Measurements from ENCODE around the gene GRIN2D. TPM values are rescaled to one million over a fixed set of nuclear protein-coding genes. Genes with fewer than 3 reads are reported as not detected.

GRIN2D gene
- total RNA-seq, 5 donors from 2014 or later (not counting 1 experiment from before 2014, with no cell fraction given): 0.13 to 0.23 (median 0.16) TPM; not detected in 1

DNA sequence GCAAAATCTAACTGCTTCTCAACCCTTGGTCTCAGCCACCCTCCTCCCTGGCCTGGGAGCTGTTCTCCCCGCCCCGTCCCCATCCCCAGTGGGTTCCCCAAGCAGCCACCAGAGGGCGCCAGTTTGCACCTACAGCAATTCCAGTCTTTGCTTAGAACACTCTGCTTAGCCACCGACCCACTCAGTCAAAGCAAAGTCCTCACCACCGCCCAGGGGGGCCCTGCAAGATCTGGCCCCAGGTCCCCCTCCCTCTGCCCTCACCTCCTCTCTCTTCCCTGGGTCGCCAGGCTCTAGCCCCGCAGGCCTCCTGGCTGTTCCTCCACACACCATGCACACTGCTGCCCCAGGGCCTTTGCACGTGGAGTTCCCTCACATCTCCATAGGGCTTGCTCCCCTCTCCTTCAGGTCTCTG, 42.1 kb upstream of the GRIN2D start:
- H3K4me1 Mint-ChIP-seq: peaks cover 0 to 7% (median 2%) of the 10 kb centered on the region in 3 donors
- H3K9me3 ChIP-seq: no peaks in the 10 kb centered on the region
- no peaks in the 10 kb centered on the region for H3K27me3 ChIP-seq (replicated peaks in 1 of 2; ENCODE audit: control insufficient read depth in 2 of 2, extremely low read depth in 1 of 2, insufficient read depth in 2 of 2, low read length in 1 of 2)
- ATAC-seq (replicated peaks in 1 of 4) (peak; percentile 71 to 82 (median 79)), DNase-seq (peak; percentile 42 to 84 (median 71))
- no peak overlapping the region for H3K4me3 Mint-ChIP-seq
- CTCF ChIA-PET: interaction anchor here (0.6 to 1.0 kb wide), 3 partner anchors 110 to 396 kb away, joined by 3 to 10 read pairs (median 5); no protein-coding TSS in a partner anchor
- POLR2A ChIA-PET: interaction anchor here in 1 of 2 donors (0.7 kb wide), 1 partner anchor 77 kb away, joined by 5 read pairs; no protein-coding TSS in a partner anchor
- no peak overlapping the region for H3K27ac Mint-ChIP-seq
- H3K9me3 Mint-ChIP-seq: no peaks in the 10 kb centered on the region
- peaks cover 7% of the 10 kb centered on the region for H3K36me3 Mint-ChIP-seq
- no peak overlapping the region for H3K27ac ChIP-seq (ENCODE audit: low read length)
- H3K27me3 Mint-ChIP-seq: no peaks in the 10 kb centered on the region
- no peak overlapping the region for H3K4me3 ChIP-seq (ENCODE audit: control insufficient read depth in 1 of 2, extremely low read depth in 1 of 2, low read length in 1 of 2)
- 55% methylated on average over 8 of the region's 8 CpGs for WGBS (ENCODE audit: insufficient coverage)
- H3K4me1 ChIP-seq (ENCODE audit: control insufficient read depth in 1 of 2, extremely low read depth in 1 of 2, insufficient read depth in 2 of 2, low read length in 2 of 2): peaks cover 0 to 6% of the 10 kb centered on the region in 2 experiments
- H3K36me3 ChIP-seq (ENCODE audit: control insufficient read depth in 2 of 2, extremely low read depth in 1 of 2, insufficient read depth in 1 of 2, low read length in 1 of 2): peaks cover 0 to 3% of the 10 kb centered on the region in 2 donors

DNA sequence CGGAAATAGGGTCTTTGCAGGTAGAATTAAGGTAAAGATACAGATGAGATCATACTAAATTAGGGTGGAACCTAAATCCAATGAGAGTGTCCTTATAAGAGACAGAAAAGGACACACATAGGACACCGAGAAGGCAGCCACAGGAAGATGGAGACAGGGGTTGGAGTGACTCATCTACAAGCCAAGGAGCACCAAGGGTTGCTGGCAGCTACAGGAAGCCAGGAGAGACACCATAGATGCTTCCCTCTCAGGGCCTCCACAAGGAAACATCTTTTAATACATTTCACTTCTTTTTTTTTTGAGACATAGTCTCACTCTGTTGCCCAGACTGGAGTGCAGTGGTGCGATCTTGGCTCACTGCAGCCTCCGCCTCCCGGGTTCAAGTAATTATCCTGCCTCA, 39.8 kb upstream of the GRIN2D start:
- no peak overlapping the region for H3K4me3 Mint-ChIP-seq
- ATAC-seq (replicated peaks in 1 of 4): no peak
- Histone ChIP-seq H3K27ac (ENCODE audit: low read length) (no peak overlapping the region), H3K4me3 (ENCODE audit: control insufficient read depth in 1 of 2, extremely low read depth in 1 of 2, low read length in 1 of 2) (no peak overlapping the region), H3K9me3 (no peaks in the 10 kb centered on the region), H3K27me3 (replicated peaks in 1 of 2; ENCODE audit: control insufficient read depth in 2 of 2, extremely low read depth in 1 of 2, insufficient read depth in 2 of 2, low read length in 1 of 2) (no peaks in the 10 kb centered on the region), H3K36me3 (ENCODE audit: control insufficient read depth in 2 of 2, extremely low read depth in 1 of 2, insufficient read depth in 1 of 2, low read length in 1 of 2) (peaks cover 0 to 3% of the 10 kb centered on the region in 2 donors), H3K4me1 (ENCODE audit: control insufficient read depth in 1 of 2, extremely low read depth in 1 of 2, insufficient read depth in 2 of 2, low read length in 2 of 2) (peaks cover 0 to 6% of the 10 kb centered on the region in 2 experiments)
- WGBS (ENCODE audit: insufficient coverage): 100% methylated on average over 3 of the region's 5 CpGs
- CTCF ChIA-PET: interaction anchor here in 1 of 2 donors (0.6 kb wide), 1 partner anchor 135 kb away, joined by 3 read pairs; no protein-coding TSS in a partner anchor
- POLR2A ChIA-PET: no interaction called here
- H3K27ac Mint-ChIP-seq: no peak overlapping the region
- no peaks in the 10 kb centered on the region for H3K27me3 Mint-ChIP-seq
- H3K4me1 Mint-ChIP-seq: peaks cover 0 to 7% (median 2%) of the 10 kb centered on the region in 3 donors
- H3K9me3 Mint-ChIP-seq: no peaks in the 10 kb centered on the region
- H3K36me3 Mint-ChIP-seq: peaks cover 7% of the 10 kb centered on the region
- DNase-seq: no peak

DNA sequence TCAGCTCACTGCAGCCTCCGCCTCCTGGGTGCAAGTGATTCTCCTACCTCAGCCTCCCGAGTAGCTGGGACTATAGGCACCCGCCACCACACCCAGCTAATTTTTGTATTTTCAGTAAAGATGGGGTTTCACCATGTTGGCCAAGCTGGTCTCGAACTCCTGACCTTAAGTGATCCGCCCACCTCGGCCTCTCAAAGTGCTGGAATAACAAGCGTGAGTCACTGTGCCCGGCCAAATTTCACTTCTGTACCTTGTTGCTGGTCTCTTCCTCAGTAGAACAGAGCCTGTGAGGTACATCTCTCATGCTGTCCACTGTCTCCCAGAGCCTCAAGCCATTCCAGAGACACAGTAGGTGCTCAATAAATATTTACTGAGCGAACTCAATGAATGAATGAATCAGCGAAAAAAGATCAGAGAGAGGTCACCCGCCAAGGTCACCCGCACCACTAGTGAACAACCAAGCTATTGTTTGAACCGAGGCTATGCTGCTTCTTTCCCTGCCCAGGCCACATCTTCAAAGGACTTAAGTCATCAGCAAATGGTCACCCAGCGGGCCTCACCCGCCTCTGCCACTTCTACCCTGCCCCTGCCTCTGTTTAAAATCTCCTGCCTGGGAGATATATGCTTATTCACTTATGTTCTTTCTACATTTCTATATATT, 39.0 kb upstream of the GRIN2D start:
- H3K36me3 Mint-ChIP-seq: peaks cover 8% of the 10 kb centered on the region

DNA sequence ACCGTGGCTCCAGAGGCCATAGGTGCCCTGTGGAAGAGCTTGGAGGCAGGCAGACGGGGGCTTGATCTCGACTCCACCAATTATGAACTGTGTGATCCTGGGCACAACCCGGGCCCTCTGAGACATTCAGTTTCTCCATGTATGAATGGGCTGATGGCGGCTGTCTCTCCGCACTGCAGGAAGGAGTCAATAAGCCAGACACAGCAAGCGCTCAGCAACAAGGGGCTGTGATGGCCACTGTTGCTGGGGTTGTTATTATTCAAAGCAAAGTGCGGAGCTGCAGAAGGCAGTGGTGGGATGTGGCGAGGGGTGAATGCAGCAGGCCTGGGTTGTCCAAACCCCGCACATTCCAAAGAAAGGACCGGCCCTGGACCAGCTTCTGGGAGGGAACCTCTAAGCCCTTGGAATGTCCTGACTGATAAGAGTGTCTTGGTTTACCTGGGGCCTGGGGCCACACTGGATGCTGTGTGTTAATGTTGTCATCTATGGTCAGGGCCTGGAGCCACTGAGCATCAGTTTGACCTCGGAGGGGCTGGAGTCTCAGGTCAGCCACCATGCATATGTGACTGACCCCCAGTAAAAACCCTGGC, 38.0 kb upstream of the GRIN2D start:
- no peaks in the 10 kb centered on the region for H3K9me3 Mint-ChIP-seq
- POLR2A ChIA-PET: interaction anchor here in 1 of 2 donors (0.6 kb wide), 1 partner anchor 226 kb away, joined by 9 read pairs; no protein-coding TSS in a partner anchor
- peaks cover 8% of the 10 kb centered on the region for H3K36me3 Mint-ChIP-seq
- H3K27ac ChIP-seq (ENCODE audit: low read length): no peak overlapping the region
- DNase-seq (no peak), ATAC-seq (replicated peaks in 1 of 4) (no peak)
- WGBS (ENCODE audit: insufficient coverage): 96% methylated on average over 8 of the region's 12 CpGs
- H3K4me1 Mint-ChIP-seq: peaks cover 0 to 7% (median 2%) of the 10 kb centered on the region in 3 donors
- H3K9me3 ChIP-seq: no peaks in the 10 kb centered on the region
- peaks cover 3 to 4% of the 10 kb centered on the region in 2 donors for H3K36me3 ChIP-seq (ENCODE audit: control insufficient read depth in 2 of 2, extremely low read depth in 1 of 2, insufficient read depth in 1 of 2, low read length in 1 of 2)
- H3K27ac Mint-ChIP-seq: no peak overlapping the region
- no peak overlapping the region for H3K4me3 ChIP-seq (ENCODE audit: control insufficient read depth in 1 of 2, extremely low read depth in 1 of 2, low read length in 1 of 2)
- CTCF ChIA-PET: no interaction called here
- H3K4me3 Mint-ChIP-seq: no peak overlapping the region
- no peaks in the 10 kb centered on the region for H3K27me3 Mint-ChIP-seq
- H3K27me3 ChIP-seq (replicated peaks in 1 of 2; ENCODE audit: control insufficient read depth in 2 of 2, extremely low read depth in 1 of 2, insufficient read depth in 2 of 2, low read length in 1 of 2): no peaks in the 10 kb centered on the region
- H3K4me1 ChIP-seq (ENCODE audit: control insufficient read depth in 1 of 2, extremely low read depth in 1 of 2, insufficient read depth in 2 of 2, low read length in 2 of 2): peaks cover 0 to 6% of the 10 kb centered on the region in 2 experiments

More for the DNA sequence above, 39.0 kb upstream of the GRIN2D start:
- H3K9me3 Mint-ChIP-seq: no peaks in the 10 kb centered on the region
- POLR2A ChIA-PET: no interaction called here
- DNase-seq (no peak), ATAC-seq (replicated peaks in 1 of 4) (no peak)
- H3K36me3 ChIP-seq (ENCODE audit: control insufficient read depth in 2 of 2, extremely low read depth in 1 of 2, insufficient read depth in 1 of 2, low read length in 1 of 2): peaks cover 0 to 3% of the 10 kb centered on the region in 2 donors
- no peak overlapping the region for H3K4me3 Mint-ChIP-seq
- no peaks in the 10 kb centered on the region for H3K27me3 Mint-ChIP-seq
- peaks cover 0 to 6% of the 10 kb centered on the region in 2 experiments for H3K4me1 ChIP-seq (ENCODE audit: control insufficient read depth in 1 of 2, extremely low read depth in 1 of 2, insufficient read depth in 2 of 2, low read length in 2 of 2)
- H3K4me1 Mint-ChIP-seq: peaks cover 0 to 7% (median 2%) of the 10 kb centered on the region in 3 donors
- WGBS (ENCODE audit: insufficient coverage): 88% methylated on average over 10 of the region's 15 CpGs
- no peak overlapping the region for H3K27ac ChIP-seq (ENCODE audit: low read length)
- no peak overlapping the region for H3K27ac Mint-ChIP-seq
- H3K9me3 ChIP-seq: no peaks in the 10 kb centered on the region
- CTCF ChIA-PET: interaction anchor here in 1 of 2 donors (0.6 kb wide), 2 partner anchors 86 to 136 kb away, joined by 3 to 7 read pairs; no protein-coding TSS in a partner anchor
- no peaks in the 10 kb centered on the region for H3K27me3 ChIP-seq (replicated peaks in 1 of 2; ENCODE audit: control insufficient read depth in 2 of 2, extremely low read depth in 1 of 2, insufficient read depth in 2 of 2, low read length in 1 of 2)
- H3K4me3 ChIP-seq (ENCODE audit: control insufficient read depth in 1 of 2, extremely low read depth in 1 of 2, low read length in 1 of 2): no peak overlapping the region

DNA sequence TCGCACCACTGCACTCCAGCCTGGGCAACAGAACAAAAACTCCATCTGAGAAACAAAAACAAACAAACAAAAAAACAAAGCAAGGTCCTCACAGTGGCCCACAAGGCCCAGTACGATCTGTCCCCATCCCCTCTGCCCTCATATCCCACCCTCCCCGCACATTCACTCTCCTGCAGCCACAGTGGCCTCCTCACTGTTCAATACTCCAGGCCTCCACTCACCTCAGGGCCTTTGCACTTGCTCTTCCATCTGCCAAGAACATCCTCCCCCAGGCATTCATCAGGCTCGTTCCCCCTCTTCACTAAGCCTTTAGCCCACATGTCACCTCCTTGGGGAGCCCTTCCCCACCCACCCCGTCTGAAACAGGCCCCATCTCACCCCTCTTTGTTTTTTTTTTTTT, 34.3 kb upstream of the GRIN2D start:
- Mint-ChIP-seq H3K4me1 (peaks cover 12 to 15% (median 14%) of the 10 kb centered on the region in 3 donors), H3K4me3 (no peak overlapping the region), H3K27ac (no peak overlapping the region), H3K9me3 (no peaks in the 10 kb centered on the region), H3K27me3 (no peaks in the 10 kb centered on the region), H3K36me3 (peaks cover 5% of the 10 kb centered on the region)
- ATAC-seq (replicated peaks in 1 of 4) (no peak), DNase-seq (no peak)
- Histone ChIP-seq H3K9me3 (no peaks in the 10 kb centered on the region), H3K36me3 (ENCODE audit: control insufficient read depth in 2 of 2, extremely low read depth in 1 of 2, insufficient read depth in 1 of 2, low read length in 1 of 2) (peaks cover 3 to 4% of the 10 kb centered on the region in 2 donors), H3K27me3 (replicated peaks in 1 of 2; ENCODE audit: control insufficient read depth in 2 of 2, extremely low read depth in 1 of 2, insufficient read depth in 2 of 2, low read length in 1 of 2) (no peaks in the 10 kb centered on the region), H3K4me1 (ENCODE audit: control insufficient read depth in 1 of 2, extremely low read depth in 1 of 2, insufficient read depth in 2 of 2, low read length in 2 of 2) (peaks cover 0 to 11% of the 10 kb centered on the region in 2 experiments), H3K4me3 (ENCODE audit: control insufficient read depth in 1 of 2, extremely low read depth in 1 of 2, low read length in 1 of 2) (no peak overlapping the region), H3K27ac (ENCODE audit: low read length) (no peak overlapping the region)
- 90% methylated on average over 3 of the region's 5 CpGs for WGBS (ENCODE audit: insufficient coverage)
- ChIA-PET POLR2A (no interaction called here), CTCF (interaction anchor here in 1 of 2 donors (0.6 kb wide), 1 partner anchor 29 kb away, joined by 3 read pairs; no protein-coding TSS in a partner anchor)

DNA sequence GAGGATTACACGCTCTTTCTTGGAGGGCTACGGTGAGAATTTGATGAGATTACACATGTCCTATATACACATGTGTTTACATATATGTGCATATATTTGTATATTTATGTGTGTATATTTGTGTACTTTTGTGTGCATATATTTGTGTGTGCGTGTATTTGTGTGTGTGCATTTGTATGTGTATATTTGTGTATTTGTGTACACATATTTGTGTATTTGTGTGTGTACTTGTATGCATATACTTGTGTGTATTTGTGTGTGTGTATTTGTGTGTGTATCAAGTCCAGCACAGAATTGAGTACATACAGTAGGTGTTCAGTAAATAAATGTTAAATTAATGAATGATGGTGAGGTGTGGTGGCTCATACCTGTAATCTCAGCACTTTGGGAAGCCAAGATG, 31.6 kb upstream of the GRIN2D start:
- Histone ChIP-seq H3K4me3 (ENCODE audit: control insufficient read depth in 1 of 2, extremely low read depth in 1 of 2, low read length in 1 of 2) (no peak overlapping the region), H3K4me1 (ENCODE audit: control insufficient read depth in 1 of 2, extremely low read depth in 1 of 2, insufficient read depth in 2 of 2, low read length in 2 of 2) (peaks cover 3 to 20% of the 10 kb centered on the region in 2 experiments), H3K27ac (ENCODE audit: low read length) (no peak overlapping the region), H3K36me3 (ENCODE audit: control insufficient read depth in 2 of 2, extremely low read depth in 1 of 2, insufficient read depth in 1 of 2, low read length in 1 of 2) (peaks cover 0 to 4% of the 10 kb centered on the region in 2 donors), H3K9me3 (no peaks in the 10 kb centered on the region), H3K27me3 (replicated peaks in 1 of 2; ENCODE audit: control insufficient read depth in 2 of 2, extremely low read depth in 1 of 2, insufficient read depth in 2 of 2, low read length in 1 of 2) (no peaks in the 10 kb centered on the region)
- H3K9me3 Mint-ChIP-seq: no peaks in the 10 kb centered on the region
- H3K36me3 Mint-ChIP-seq: peaks cover 5% of the 10 kb centered on the region
- no peaks in the 10 kb centered on the region for H3K27me3 Mint-ChIP-seq
- ATAC-seq (replicated peaks in 1 of 4) (no peak), DNase-seq (no peak)
- POLR2A ChIA-PET: no interaction called here
- peak overlapping the region in 1 of 3 donors; percentile 31 for H3K4me3 Mint-ChIP-seq
- CTCF ChIA-PET: interaction anchor here in 1 of 2 donors (2.3 kb wide), 1 partner anchor 28 kb away, joined by 32 read pairs; no protein-coding TSS in a partner anchor
- WGBS (ENCODE audit: insufficient coverage): 93% methylated on average over 1 of the region's 3 CpGs
- H3K27ac Mint-ChIP-seq: no peak overlapping the region
- H3K4me1 Mint-ChIP-seq: peaks cover 12 to 22% (median 15%) of the 10 kb centered on the region in 3 donors

Measured in T-cell (primary cell).